Lung (tissue), 12 donors: Measurements from ENCODE around the gene NOP16. TPM values are rescaled to one million over a fixed set of nuclear protein-coding genes. Genes with fewer than 3 reads are reported as not detected.

Experiments
- ATAC-seq: fragments of 200-7000 bp; cut with Tn5 transposase; one replicate; pipeline ENCODE4 v1.9.1; 2020; ENCODE audit warnings: moderate number of reproducible peaks; ENCODE audit not compliant: insufficient read depth, low FRiP score
- DNase-seq, 3 donors: peaks; one replicate each; pipeline ENCODE4 v3.0.0-alpha.2; 2013 to 2017
- H3K27ac ChIP-seq, 2 donors: one replicate each; pipeline ENCODE4 v1.5.1; 2013; ENCODE audit warnings: mild to moderate bottlenecking in 2 of 2, moderate library complexity in 2 of 2, control low read depth in 1 of 2, inconsistent platforms in 1 of 2, low read depth in 1 of 2, low read length in 1 of 2
- H3K27me3 ChIP-seq, 3 donors: one replicate each; pipeline ENCODE4 v1.5.1; 2013; ENCODE audit warnings: low read length in 2 of 3; ENCODE audit not compliant: control insufficient read depth in 3 of 3, insufficient read depth in 3 of 3
- H3K36me3 ChIP-seq, 4 donors: one replicate each; pipeline ENCODE4 v1.5.1; 2013; ENCODE audit warnings: low read length in 4 of 4, mild to moderate bottlenecking in 1 of 4, moderate library complexity in 1 of 4; ENCODE audit not compliant: control insufficient read depth in 4 of 4, insufficient read depth in 4 of 4
- H3K4me1 ChIP-seq, 5 donors: one replicate each; pipeline ENCODE4 v1.5.1; 2013; ENCODE audit warnings: low read length in 5 of 5, mild to moderate bottlenecking in 2 of 5, moderate library complexity in 1 of 5; ENCODE audit not compliant: control insufficient read depth in 5 of 5, insufficient read depth in 5 of 5
- H3K4me3 ChIP-seq: one replicate; pipeline ENCODE4 v1.5.1; 2013; ENCODE audit warnings: mild to moderate bottlenecking, control low read depth, moderate library complexity
- H3K9ac ChIP-seq, 2 donors: one replicate each; pipeline ENCODE4 v1.5.1; 2013; ENCODE audit warnings: low read length in 2 of 2, control low read depth in 1 of 2; ENCODE audit not compliant: insufficient read depth in 1 of 2
- H3K9me3 ChIP-seq, 4 donors: one replicate each; pipeline ENCODE4 v1.5.1; 2013; ENCODE audit warnings: low read length in 3 of 4, mild to moderate bottlenecking in 1 of 4, moderate library complexity in 1 of 4; ENCODE audit not compliant: control insufficient read depth in 4 of 4, insufficient read depth in 3 of 4
- CTCF ChIP-seq: IDR thresholded peaks from 2 replicates; pipeline ENCODE4 v1.5.1; 2012; ENCODE audit warnings: mild to moderate bottlenecking; ENCODE audit errors: control extremely low read depth, extremely low read depth
- WGBS, 2 donors: extraction: QIAGEN DNeasy Blood & Tissue Kit; methylation state at CpG; one replicate each; pipeline ENCODE4 v1.1.7; 2013; 5-methylcytosine and 5-hydroxymethylcytosine counted together
- polyA plus RNA-seq, 2 donors: library from polyadenylated mRNA; stranded (reverse); fragments of 200-250 nt; gene quantifications; one replicate each; pipeline ENCODE4 v1.2.1, GENCODE V29; 2013
- total RNA-seq, 2 donors: library from RNA; depleted of rRNA in 1 of 2; stranded (reverse); fragments of >200 nt in 1 of 2; gene quantifications; one replicate each; pipeline ENCODE4 v1.2.1, GENCODE V29; 2014 to 2021
- donor health status: control.
- donor health status: control.
- donor health status: Bipolar disorder and iron deficiency.
- donor health status: healthy.
- donor health status: DM: yes; HTN: yes; CAD: no.

Gene NOP16
- total and polyA plus RNA-seq, 4 donors, result 5.0 to 52.1 (median 36.5) TPM

- DNase-seq (no peak), ATAC-seq (no peak)
- WGBS, 2 donors, result 67 to 72% methylated on average over 38 of the region's 38 CpGs
- Histone ChIP-seq H3K4me1 (peaks cover 0 to 10% (median 4%) of the 10 kb centered on the region in 5 donors), H3K36me3 (peaks cover 0 to 22% (median 7%) of the 10 kb centered on the region in 4 donors), H3K9ac (no peak overlapping the region), H3K27me3 (no peaks in the 10 kb centered on the region), H3K27ac (peak overlapping the region in 1 of 2 donors; percentile 38), H3K9me3 (no peaks in the 10 kb centered on the region), H3K4me3 (peak overlapping the region; percentile 89)
- TF ChIP-seq CTCF, result no peak
These were observed 22.0 kb downstream of the NOP16 start for GRCh38 chr5:176366232-176366894.

- peak within 1 kb of the TSS; percentile 38 to 46 for H3K27ac ChIP-seq
- peaks cover 0 to 10% (median 4%) of the 10 kb centered on the region in 5 donors for H3K4me1 ChIP-seq
- DNase-seq (peak; percentile 37 to 51 (median 50)), ATAC-seq (peak; percentile 36)
- H3K4me3 ChIP-seq, result peak within 1 kb of the TSS; percentile 89
- WGBS, 2 donors, result 0 to 2% methylated on average over 70 to 108 of the region's 108 CpGs
- no peak for TF ChIP-seq CTCF
- no peaks in the 10 kb centered on the region for H3K27me3 ChIP-seq
- no peaks in the 10 kb centered on the region for H3K9me3 ChIP-seq
- H3K36me3 ChIP-seq, result peaks cover 0 to 19% (median 7%) of the 10 kb centered on the region in 4 donors
- peak within 1 kb of the TSS in 1 of 2 donors; percentile 32 for H3K9ac ChIP-seq
These were observed 22.8 kb downstream of the NOP16 start, which contains the start of gene ARL10 for GRCh38 chr5:176365351-176366231. Gene ARL10 (plus strand): TSS chr5:176365487. CDS start chr5:176365564, 77 bp downstream.

GRCh38 chr5:176364765-176365350 is 23.5 kb downstream of the NOP16 start:
- Histone ChIP-seq H3K27me3 (no peaks in the 10 kb centered on the region), H3K27ac (peak overlapping the region in 1 of 2 donors; percentile 46), H3K9ac (peak overlapping the region in 1 of 2 donors; percentile 32), H3K4me1 (peaks cover 0 to 10% (median 4%) of the 10 kb centered on the region in 5 donors), H3K36me3 (peaks cover 0 to 18% (median 3%) of the 10 kb centered on the region in 4 donors), H3K9me3 (no peaks in the 10 kb centered on the region), H3K4me3 (peak overlapping the region; percentile 89)
- ATAC-seq, result no peak
- 28 to 30% methylated on average over 27 to 28 of the region's 28 CpGs for WGBS, 2 donors
- no peak for TF ChIP-seq CTCF
- peak in 1 of 3 donors; percentile 15 for DNase-seq
